PC-3 (cell line): ENCODE data around the gene CWF19L1. TPM values are rescaled to one million over a fixed set of nuclear protein-coding genes. Genes with fewer than 3 reads are reported as not detected.

Experiments
- ATAC-seq: fragments of 200-7000 bp; cut with Tn5 transposase; 2 replicates; pipeline ENCODE4 v1.9.1; 2020; ENCODE audit warnings: mild to moderate bottlenecking, moderate library complexity
- BruUV-seq: library from RNA; stranded (reverse); fragments of 400-500 nt; replicated peaks from 2 replicates; lab custom pipeline; 2021; lab: Mats Ljungman, UMichigan
- CTCF ChIA-PET: fragments of 300-600 bp; sonication (Branson Sonifier 250); formaldehyde crosslinking; loops from one replicate; lab custom pipeline; 2022; ENCODE audit warnings: antibody characterized with exemption; lab: Charles Lee
- POLR2A ChIA-PET: fragments of 300-600 bp; sonication (Branson Sonifier 250); formaldehyde crosslinking; loops from one replicate; lab custom pipeline; 2022; ENCODE audit warnings: antibody characterized with exemption; ENCODE audit not compliant: unreplicated experiment; lab: Charles Lee
- DNase-seq: peaks from one replicate; pipeline ENCODE4 v3.0.0-alpha.2; 2015
- H2AFZ ChIP-seq: fragments of 300-600 bp; sonication (generic); 2 replicates; pipeline ENCODE4 v1.6.0; 2016; ENCODE audit warnings: antibody characterized with exemption, low read length
- H3F3A ChIP-seq: fragments of 300-600 bp; sonication (generic); one replicate; pipeline ENCODE4 v1.6.0; 2017; ENCODE audit warnings: antibody characterized with exemption, low read length, control low read depth, mild to moderate bottlenecking; ENCODE audit not compliant: unreplicated experiment
- H3K27ac ChIP-seq: fragments of 300-600 bp; sonication (generic); 2 replicates; pipeline ENCODE4 v1.5.1; 2016; ENCODE audit warnings: mild to moderate bottlenecking, low read length
- H3K27me3 ChIP-seq: fragments of 300-600 bp; sonication (generic); 2 replicates; pipeline ENCODE4 v1.6.1; 2016; ENCODE audit warnings: low read length, mixed read lengths
- H3K36me3 ChIP-seq: fragments of 300-600 bp; sonication (generic); 2 replicates; pipeline ENCODE4 v1.6.1; 2016; ENCODE audit warnings: low read depth, mixed run types, low read length, mixed read lengths
- H3K4me1 ChIP-seq: fragments of 300-600 bp; sonication (generic); 2 replicates; pipeline ENCODE4 v1.5.1; 2016; ENCODE audit warnings: low read length; ENCODE audit not compliant: insufficient read depth
- H3K4me2 ChIP-seq: fragments of 300-600 bp; sonication (generic); 2 replicates; pipeline ENCODE4 v1.6.0; 2016; ENCODE audit warnings: low read length
- H3K4me3 ChIP-seq: fragments of 300-600 bp; sonication (generic); 2 replicates; pipeline ENCODE4 v1.5.1; 2016; ENCODE audit warnings: mild to moderate bottlenecking, low read length, mixed read lengths
- H3K79me2 ChIP-seq: fragments of 300-600 bp; sonication (generic); 2 replicates; pipeline ENCODE4 v1.6.1; 2017; ENCODE audit warnings: low read length, mixed read lengths
- H3K9ac ChIP-seq: fragments of 300-600 bp; sonication (generic); 2 replicates; pipeline ENCODE4 v1.6.0; 2016; ENCODE audit warnings: mild to moderate bottlenecking, low read length
- H3K9me2 ChIP-seq: fragments of 300-600 bp; sonication (generic); replicated peaks from 2 replicates; pipeline ENCODE4 v1.6.1; 2016; ENCODE audit warnings: mixed run types, low read length, mixed read lengths
- H3K9me3 ChIP-seq: fragments of 300-600 bp; sonication (generic); 2 replicates; pipeline ENCODE4 v1.6.1; 2016; ENCODE audit warnings: low read length, mixed read lengths
- H4K20me1 ChIP-seq: fragments of 300-600 bp; sonication (generic); 2 replicates; pipeline ENCODE4 v1.6.1; 2016; ENCODE audit warnings: low read length, mixed read lengths
- EZH2 ChIP-seq: fragments of 300-600 bp; sonication (generic); IDR thresholded peaks from one replicate; pipeline ENCODE4 v1.6.1; 2017; ENCODE audit warnings: antibody characterized with exemption, mild to moderate bottlenecking, low read length; ENCODE audit not compliant: unreplicated experiment
- EZH2phosphoT487 ChIP-seq: fragments of 300-600 bp; sonication (generic); IDR thresholded peaks from 2 replicates; pipeline ENCODE4 v1.6.1; 2018; ENCODE audit warnings: mild to moderate bottlenecking, antibody characterized with exemption, low read length, borderline replicate concordance
- intact Hi-C: fragments of 100-400 bp; cut with micrococcal nuclease; formaldehyde crosslinking; loops from 2 replicates; pipeline ENCODE4 v1.9.0; 2023
- total RNA-seq: library from RNA; depleted of rRNA; stranded (reverse); fragments of >200 nt; gene quantifications from 2 replicates; pipeline ENCODE4 v1.2.3, GENCODE V29; 2014
- TF ChIP-seq, protein P1 (sequence below): fragments of 300-600 bp; sonication (generic); conservative IDR thresholded peaks from 2 replicates; pipeline ENCODE4 v1.5.1; 2017; ENCODE audit warnings: antibody characterized with exemption, low read depth, mild to moderate bottlenecking, low read length

The CWF19L1 gene
- total RNA-seq, 1 experiment from 2014 or later, result 31.4 TPM

DNA sequence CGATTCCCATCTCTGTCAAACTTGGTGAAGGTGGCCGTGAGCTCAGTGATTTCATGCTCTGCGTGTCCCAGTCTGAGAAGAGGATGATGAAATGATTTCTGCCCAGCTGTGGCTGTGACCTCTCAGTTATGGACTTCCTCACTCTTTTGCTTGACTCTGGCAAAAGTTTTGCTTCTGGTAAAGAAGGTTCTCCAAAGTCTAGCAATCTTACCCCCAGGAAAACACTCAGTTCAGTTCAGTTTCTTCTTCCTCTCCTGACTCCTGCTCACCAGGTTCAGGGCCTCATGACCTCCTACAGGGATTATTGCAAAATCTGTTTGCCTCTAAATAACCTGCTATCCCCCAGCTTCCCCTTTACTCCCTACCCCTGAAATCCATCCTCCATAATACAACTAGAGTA lies 23.9 kb upstream of the CWF19L1 start:
- Histone ChIP-seq H4K20me1 (no peaks in the 10 kb centered on the region), H3K9me2 (no peaks in the 10 kb centered on the region)
- CTCF ChIA-PET, result no interaction called here

DNA sequence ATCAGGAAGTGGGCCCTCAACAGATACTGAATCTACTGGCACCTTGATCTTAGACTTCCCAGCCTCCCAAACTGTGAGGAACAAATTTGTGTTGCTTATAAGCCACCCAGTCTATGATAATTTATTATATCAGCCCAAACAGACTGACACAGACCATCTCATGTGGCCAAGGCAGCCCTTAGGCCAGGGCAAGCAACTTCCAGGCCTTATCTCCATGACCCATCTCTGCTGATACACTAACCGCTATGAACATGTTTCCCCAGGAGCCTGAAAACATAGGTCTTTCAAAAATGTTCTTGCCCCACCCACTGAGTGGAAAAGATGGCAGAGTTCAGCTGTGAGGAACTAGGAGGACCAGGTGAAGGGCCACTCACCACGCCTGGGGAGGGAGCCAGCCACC lies 22.2 kb upstream of the CWF19L1 start:
- H3K9ac ChIP-seq, result no peak overlapping the region
- H3K27ac ChIP-seq, result no peak overlapping the region
- H3K4me1 ChIP-seq, result peaks cover 15% of the 10 kb centered on the region
- no peaks in the 10 kb centered on the region for H4K20me1 ChIP-seq
- no peaks in the 10 kb centered on the region for H3K27me3 ChIP-seq
- H3K79me2 ChIP-seq, result peaks cover 16% of the 10 kb centered on the region
- H2AFZ ChIP-seq, result no peak overlapping the region
- TF ChIP-seq, protein P1, sequence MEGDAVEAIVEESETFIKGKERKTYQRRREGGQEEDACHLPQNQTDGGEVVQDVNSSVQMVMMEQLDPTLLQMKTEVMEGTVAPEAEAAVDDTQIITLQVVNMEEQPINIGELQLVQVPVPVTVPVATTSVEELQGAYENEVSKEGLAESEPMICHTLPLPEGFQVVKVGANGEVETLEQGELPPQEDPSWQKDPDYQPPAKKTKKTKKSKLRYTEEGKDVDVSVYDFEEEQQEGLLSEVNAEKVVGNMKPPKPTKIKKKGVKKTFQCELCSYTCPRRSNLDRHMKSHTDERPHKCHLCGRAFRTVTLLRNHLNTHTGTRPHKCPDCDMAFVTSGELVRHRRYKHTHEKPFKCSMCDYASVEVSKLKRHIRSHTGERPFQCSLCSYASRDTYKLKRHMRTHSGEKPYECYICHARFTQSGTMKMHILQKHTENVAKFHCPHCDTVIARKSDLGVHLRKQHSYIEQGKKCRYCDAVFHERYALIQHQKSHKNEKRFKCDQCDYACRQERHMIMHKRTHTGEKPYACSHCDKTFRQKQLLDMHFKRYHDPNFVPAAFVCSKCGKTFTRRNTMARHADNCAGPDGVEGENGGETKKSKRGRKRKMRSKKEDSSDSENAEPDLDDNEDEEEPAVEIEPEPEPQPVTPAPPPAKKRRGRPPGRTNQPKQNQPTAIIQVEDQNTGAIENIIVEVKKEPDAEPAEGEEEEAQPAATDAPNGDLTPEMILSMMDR, result no peak
- TF ChIP-seq EZH2phosphoT487 (no peak), EZH2 (no peak)
- CTCF ChIA-PET, result no interaction called here
- H3K36me3 ChIP-seq, result no peaks in the 10 kb centered on the region
- H3F3A ChIP-seq, result no peaks in the 10 kb centered on the region
- DNase-seq (no peak), ATAC-seq (no peak)
- POLR2A ChIA-PET, result no interaction called here
- H3K9me3 ChIP-seq, result no peaks in the 10 kb centered on the region
- H3K9me2 ChIP-seq, result no peaks in the 10 kb centered on the region
- intact Hi-C loops, result loop anchor here (5.0 kb wide), 1 partner anchor 83 kb away; no protein-coding TSS in a partner anchor
- H3K4me3 ChIP-seq, result no peak overlapping the region
- H3K4me2 ChIP-seq, result no peak overlapping the region
- no TSS peak for BruUV-seq

More for the DNA sequence above, 23.9 kb upstream of the CWF19L1 start:
- POLR2A ChIA-PET, result no interaction called here
- Histone ChIP-seq H3K9ac (no peak overlapping the region), H3K4me1 (peaks cover 7% of the 10 kb centered on the region), H3K4me3 (no peak overlapping the region), H3F3A (no peaks in the 10 kb centered on the region), H2AFZ (no peak overlapping the region), H3K79me2 (no peaks in the 10 kb centered on the region), H3K4me2 (no peak overlapping the region), H3K36me3 (no peaks in the 10 kb centered on the region), H3K27ac (no peak overlapping the region), H3K27me3 (no peaks in the 10 kb centered on the region), H3K9me3 (no peaks in the 10 kb centered on the region)
- no peak for DNase-seq
- TF ChIP-seq, protein P1, result no peak
- TF ChIP-seq EZH2phosphoT487 (no peak), EZH2 (no peak)
- intact Hi-C loops, result no loop called here
- no TSS peak for BruUV-seq
- no peak for ATAC-seq

DNA sequence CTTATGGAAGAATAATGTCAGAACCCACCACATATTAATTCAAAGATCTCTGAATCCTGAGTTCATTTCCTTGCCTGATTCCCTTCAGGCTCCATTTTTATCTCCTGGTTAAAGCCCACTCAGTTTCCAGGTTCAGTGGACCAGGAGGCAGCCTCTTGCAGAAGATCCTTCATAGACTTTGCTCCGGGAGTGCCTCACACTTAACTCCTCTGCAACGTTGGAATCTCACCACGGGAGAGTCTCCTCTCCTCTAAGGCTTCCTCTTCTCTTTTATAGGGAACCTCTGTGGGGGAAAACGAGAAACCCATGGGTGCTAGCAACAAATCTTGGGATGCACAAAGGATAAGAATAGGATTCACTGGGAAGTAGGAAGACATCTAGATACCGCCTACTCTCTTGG lies 20.8 kb upstream of the CWF19L1 start:
- no peak for DNase-seq
- CTCF ChIA-PET, result no interaction called here

More for the DNA sequence above, 20.8 kb upstream of the CWF19L1 start:
- H3K4me1 ChIP-seq, result peaks cover 15% of the 10 kb centered on the region
- no peak for ATAC-seq
- no peaks in the 10 kb centered on the region for H3F3A ChIP-seq
- H4K20me1 ChIP-seq, result no peaks in the 10 kb centered on the region
- POLR2A ChIA-PET, result no interaction called here
- H3K4me2 ChIP-seq, result no peak overlapping the region
- no peaks in the 10 kb centered on the region for H3K9me2 ChIP-seq
- TF ChIP-seq EZH2, result no peak
- TF ChIP-seq, protein P1, result no peak
- no peak for TF ChIP-seq EZH2phosphoT487
- peaks cover 30% of the 10 kb centered on the region for H3K79me2 ChIP-seq
- no peak overlapping the region for H2AFZ ChIP-seq
- no peak overlapping the region for H3K9ac ChIP-seq
- no peaks in the 10 kb centered on the region for H3K9me3 ChIP-seq
- H3K27ac ChIP-seq, result no peak overlapping the region
- intact Hi-C loops, result loop anchor here (5.0 kb wide), 1 partner anchor 84 kb away; no protein-coding TSS in a partner anchor
- H3K4me3 ChIP-seq, result no peak overlapping the region
- H3K27me3 ChIP-seq, result no peaks in the 10 kb centered on the region
- H3K36me3 ChIP-seq, result no peaks in the 10 kb centered on the region
- no TSS peak for BruUV-seq
